Prostate gland (tissue), 2 donors: Measurements from ENCODE around the gene TMEM131L. TPM values are rescaled to one million over a fixed set of nuclear protein-coding genes. Genes with fewer than 3 reads are reported as not detected.

Experiments used
- DNase-seq: peaks from one replicate; pipeline ENCODE4 v3.0.0-alpha.2; 2019; ENCODE audit warnings: low spot score
- H3K27ac ChIP-seq, 2 donors: fragments of 200-600 bp; sonication (generic); 2 replicates each; pipeline ENCODE4 v1.5.1; 2017 to 2019
- H3K27me3 ChIP-seq: fragments of 200-600 bp; sonication (generic); replicated peaks from 2 replicates; pipeline ENCODE4 v1.5.1; 2019; ENCODE audit not compliant: insufficient read depth
- H3K36me3 ChIP-seq, 2 donors: fragments of 200-600 bp; sonication (generic); 1 replicate in 1 of 2; 2 replicates in 1 of 2; pipeline versions ENCODE4 v1.5.1 to v1.8.1; 2017 to 2019
- H3K4me1 ChIP-seq: fragments of 200-600 bp; sonication (generic); replicated peaks from 2 replicates; pipeline ENCODE4 v1.5.1; 2019
- H3K4me3 ChIP-seq, 2 donors: fragments of 200-600 bp; sonication (generic); 2 replicates each; pipeline ENCODE4 v1.5.1; 2017 to 2019
- H3K9me3 ChIP-seq: fragments of 200-600 bp; sonication (generic); 2 replicates; pipeline ENCODE4 v1.5.1; 2017
- CTCF ChIP-seq, 4 experiments: fragments of 200-600 bp in 2 of 4; fragments of 450-650 bp in 2 of 4; sonication (generic) in 2 of 4; IDR thresholded peaks; 1 replicate in 3 of 4; 2 replicates in 1 of 4; pipeline ENCODE4 v1.5.1; 2016 to 2019; ENCODE audit warnings: antibody characterized with exemption in 4 of 4, mild to moderate bottlenecking in 2 of 4, moderate library complexity in 2 of 4
- POLR2A ChIP-seq: fragments of 450-650 bp; IDR thresholded peaks from one replicate; pipeline ENCODE4 v1.6.1; 2016; ENCODE audit warnings: antibody characterized with exemption, mild to moderate bottlenecking
- POLR2AphosphoS5 ChIP-seq: sonication (generic); formaldehyde crosslinking; IDR thresholded peaks from one replicate; pipeline ENCODE4 v1.6.1; 2017; ENCODE audit warnings: antibody characterized with exemption
- WGBS: methylation state at CpG from one replicate; pipeline ENCODE4 v1.1.5; 2018; 5-methylcytosine and 5-hydroxymethylcytosine counted together
- intact Hi-C: fragments of 100-400 bp; cut with DNase I; formaldehyde crosslinking; loops from one replicate; pipeline ENCODE4 v1.14.2; 2022
- total RNA-seq, 2 donors: library from RNA; depleted of rRNA; stranded (reverse); fragments of >200 nt; gene quantifications; one replicate each; pipeline ENCODE4 v1.1.0, GENCODE V29; 2016

The TMEM131L gene
- total RNA-seq, 2 donors from 2014 or later = 9.3 to 12.5 TPM

- 79% methylated on average over 8 of the region's 8 CpGs for WGBS
- TF ChIP-seq POLR2A (no peak), CTCF (IDR thresholded peaks at IDR 0.05) (no peak), POLR2AphosphoS5 (no peak)
- no peak overlapping the region for H3K4me3 ChIP-seq
- H3K4me1 ChIP-seq = no peaks in the 10 kb centered on the region
- no peak for DNase-seq
- intact Hi-C loops = no loop called here
- no peaks in the 10 kb centered on the region for H3K27me3 ChIP-seq
- no peaks in the 10 kb centered on the region for H3K9me3 ChIP-seq
- H3K27ac ChIP-seq = no peak overlapping the region
- peaks cover 0 to 5% of the 10 kb centered on the region in 2 donors for H3K36me3 ChIP-seq
These were observed 162.7 kb downstream of the TMEM131L start for GRCh38 chr4:153628796-153629315.

DNA sequence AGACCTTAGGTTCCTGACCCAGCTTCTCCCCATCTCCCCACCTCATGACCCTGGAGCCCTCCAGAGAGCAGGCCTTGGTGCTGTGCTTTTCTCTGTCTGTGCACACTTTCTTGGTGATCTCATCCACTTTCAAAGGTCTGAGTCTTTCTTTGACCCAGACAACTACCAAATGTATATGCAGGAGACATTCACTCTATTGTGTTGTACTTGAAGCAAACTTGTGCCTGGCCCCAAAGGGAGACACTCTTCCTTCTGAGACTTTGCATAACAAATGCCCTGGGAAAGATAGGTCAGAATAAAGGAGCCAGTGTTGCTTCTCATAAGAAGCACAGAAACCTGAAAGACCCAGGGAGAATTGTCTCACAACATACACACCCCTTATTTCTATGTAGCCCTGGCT, 163.6 kb downstream of the TMEM131L start:
- H3K27ac ChIP-seq = no peak overlapping the region
- peaks cover 0 to 5% of the 10 kb centered on the region in 2 donors for H3K36me3 ChIP-seq
- no peak for DNase-seq
- no peak overlapping the region for H3K4me3 ChIP-seq
- no peaks in the 10 kb centered on the region for H3K27me3 ChIP-seq
- no peaks in the 10 kb centered on the region for H3K9me3 ChIP-seq
- TF ChIP-seq CTCF (IDR thresholded peaks at IDR 0.05) (no peak), POLR2AphosphoS5 (no peak), POLR2A (no peak)
- intact Hi-C loops = loop anchor here (10.0 kb wide), 1 partner anchor 425 kb away; the partner anchor contains the start of gene TRIM2
- no peaks in the 10 kb centered on the region for H3K4me1 ChIP-seq

DNA sequence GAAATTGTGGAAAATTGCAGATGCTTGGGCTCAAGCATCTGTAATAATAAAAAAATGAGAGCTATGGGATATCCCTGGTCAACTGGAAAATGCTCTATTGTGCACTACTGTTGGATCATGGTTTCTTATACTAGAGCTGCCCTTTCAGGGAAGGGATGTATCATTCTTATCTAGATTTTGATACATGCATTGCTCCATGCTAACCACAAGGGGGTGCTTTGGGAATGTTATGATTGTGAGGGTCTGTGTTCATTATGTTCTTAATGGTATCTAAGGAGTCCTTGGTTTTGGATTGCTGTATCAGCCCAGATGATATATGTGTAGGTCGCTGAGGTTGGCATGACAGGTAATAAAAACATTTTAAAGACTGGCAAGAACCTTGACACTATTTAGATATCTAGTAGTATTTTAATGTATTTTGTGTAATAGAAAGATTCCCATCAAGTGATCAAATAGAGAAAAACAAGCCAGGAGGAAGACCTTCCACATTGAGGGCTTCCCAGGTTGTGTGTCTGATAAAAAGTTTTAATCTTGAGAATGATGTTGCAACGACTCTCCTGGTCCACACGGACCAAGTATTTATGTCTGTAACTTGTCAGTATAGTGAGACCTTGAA, 168.7 kb downstream of the TMEM131L start:
- intact Hi-C loops = loop anchor here (10.0 kb wide), 1 partner anchor 430 kb away; the partner anchor contains the start of gene TRIM2
- DNase-seq = no peak
- no peak for TF ChIP-seq POLR2A
- TF ChIP-seq POLR2AphosphoS5 = no peak
- peak in 3 of 4 experiments; percentile 47 to 57 (median 53) for TF ChIP-seq CTCF (IDR thresholded peaks at IDR 0.05)
- Histone ChIP-seq H3K27me3 (no peaks in the 10 kb centered on the region), H3K4me3 (no peak overlapping the region), H3K4me1 (no peaks in the 10 kb centered on the region), H3K27ac (no peak overlapping the region), H3K36me3 (no peaks in the 10 kb centered on the region), H3K9me3 (no peaks in the 10 kb centered on the region)
- WGBS = 85% methylated on average over 3 of the region's 3 CpGs

DNA sequence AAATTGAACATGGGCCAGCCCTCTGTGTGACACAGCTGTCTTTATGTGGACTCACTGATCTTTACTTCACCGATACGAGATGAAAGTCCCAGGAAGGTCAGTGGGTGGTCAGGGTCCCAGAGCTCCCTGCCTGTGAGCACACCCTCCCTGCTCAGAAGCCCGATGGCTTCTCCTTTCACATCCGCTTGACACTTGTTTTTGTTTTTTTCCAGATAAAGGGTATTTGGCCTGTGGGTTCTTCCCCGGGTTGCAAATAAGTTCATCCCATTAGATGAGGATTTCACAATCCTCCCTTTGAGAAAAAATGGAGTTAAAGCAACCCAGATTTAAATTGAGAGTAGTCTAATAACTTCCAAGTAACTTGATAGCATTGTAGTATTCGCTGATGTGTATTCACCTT, 169.7 kb downstream of the TMEM131L start:
- Histone ChIP-seq H3K4me3 (no peak overlapping the region), H3K27ac (no peak overlapping the region), H3K36me3 (no peaks in the 10 kb centered on the region), H3K4me1 (no peaks in the 10 kb centered on the region), H3K27me3 (no peaks in the 10 kb centered on the region), H3K9me3 (no peaks in the 10 kb centered on the region)
- 82% methylated on average over 6 of the region's 6 CpGs for WGBS
- TF ChIP-seq POLR2AphosphoS5 (no peak), CTCF (IDR thresholded peaks at IDR 0.05) (no peak), POLR2A (no peak)
- intact Hi-C loops = loop anchor here (10.0 kb wide), 1 partner anchor 431 kb away; the partner anchor contains the start of gene TRIM2
- DNase-seq = no peak

DNA sequence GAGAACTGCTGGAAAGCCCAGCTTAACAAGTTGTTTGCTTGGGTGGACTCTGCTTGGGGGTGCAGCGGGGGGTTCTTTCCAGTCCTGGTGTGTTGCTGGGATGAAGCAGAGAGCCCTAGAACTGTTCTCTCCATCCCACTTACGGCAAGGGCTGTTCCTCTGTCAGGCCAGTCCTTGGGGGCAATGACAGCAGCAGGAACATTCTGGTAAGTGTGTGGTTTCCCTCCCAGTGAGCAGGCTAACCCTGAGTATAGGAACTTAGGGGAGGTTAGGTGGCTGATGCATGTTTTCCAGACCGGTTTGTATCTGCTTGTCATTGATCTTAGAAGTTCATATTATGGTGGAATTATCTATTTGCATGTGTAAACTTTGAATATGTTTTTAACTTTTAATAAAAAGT, 171.0 kb downstream of the TMEM131L start:
- WGBS = 92% methylated on average over 3 of the region's 3 CpGs
- intact Hi-C loops = loop anchor here (10.0 kb wide), 1 partner anchor 432 kb away; the partner anchor contains the start of gene TRIM2

More for the DNA sequence above, 171.0 kb downstream of the TMEM131L start:
- no peak for DNase-seq
- TF ChIP-seq POLR2A (no peak), CTCF (IDR thresholded peaks at IDR 0.05) (no peak), POLR2AphosphoS5 (no peak)
- Histone ChIP-seq H3K9me3 (no peaks in the 10 kb centered on the region), H3K27ac (no peak overlapping the region), H3K36me3 (no peaks in the 10 kb centered on the region), H3K27me3 (no peaks in the 10 kb centered on the region), H3K4me3 (no peak overlapping the region), H3K4me1 (no peaks in the 10 kb centered on the region)
